ENCODE data around the gene ATL3.

- TF ChIP-seq CTCF (conservative IDR thresholded peaks at IDR 0.05; ENCODE audit: low read length) = no peak
- no peak for TF ChIP-seq EZH2phosphoT487 (IDR thresholded peaks at IDR 0.05; ENCODE audit: borderline replicate concordance, low read depth, low read length)
Measured at GRCh38 chr11:63705526-63705925, 34.4 kb upstream of the ATL3 start.
